RCC 7860 (cell line): ENCODE data around the gene MACF1.
"Not testable (repeated sequence)": the region's sequence is repeated elsewhere in the genome, so short reads cannot be mapped to it uniquely, and the experiment has no call there.

Experiments used
- DNase-seq: peaks from one replicate; pipeline ENCODE4 v3.0.0-alpha.2; 2015; ENCODE audit warnings: low spot score
- FAIRE-seq: peaks from 2 replicates; lab custom pipeline; 2012; peaks lifted over from hg19 to GRCh38; lab: Jason Lieb, UNC

Gene MACF1

DNA sequence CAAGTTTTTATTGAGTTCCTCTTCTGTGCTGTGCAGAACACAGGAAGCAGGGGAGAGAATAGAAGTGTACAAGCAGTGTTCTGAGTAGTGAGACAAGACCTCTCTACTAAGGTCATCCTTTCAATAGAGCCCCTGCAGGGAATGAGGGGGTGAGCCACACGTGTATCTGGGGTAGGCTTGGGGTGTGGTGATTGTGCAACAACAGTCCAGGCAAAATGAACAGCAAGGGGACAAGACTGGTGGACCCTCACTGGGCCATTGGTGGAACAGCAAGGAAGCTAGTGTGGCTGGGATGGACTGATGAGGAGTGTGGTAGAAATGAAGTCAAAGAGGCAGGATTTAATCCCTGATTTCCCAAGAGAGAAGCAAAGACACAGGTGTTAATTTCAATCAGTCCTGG lies 278.8 kb downstream of the MACF1 start:
- DNase-seq (no peak), FAIRE-seq (no peak)

DNA sequence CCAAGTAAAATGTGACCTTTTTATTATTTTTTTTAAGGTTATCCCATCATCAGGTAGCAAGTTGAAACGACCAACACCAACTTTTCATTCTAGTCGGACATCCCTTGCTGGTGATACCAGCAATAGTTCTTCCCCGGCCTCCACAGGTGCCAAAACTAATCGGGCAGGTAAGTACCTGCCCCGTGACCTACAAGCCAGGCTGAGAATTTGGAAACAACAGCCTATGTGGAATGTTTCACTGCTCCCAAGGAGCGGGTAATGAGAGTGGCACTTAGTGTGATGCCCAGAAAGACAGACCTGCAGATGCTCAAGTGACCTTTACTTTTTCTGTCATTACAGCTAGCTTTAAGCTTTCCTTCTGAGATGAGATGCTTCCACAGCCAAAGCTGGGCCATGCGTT lies 280.1 kb downstream of the MACF1 start:
- no peak for DNase-seq
- FAIRE-seq: no peak

DNA sequence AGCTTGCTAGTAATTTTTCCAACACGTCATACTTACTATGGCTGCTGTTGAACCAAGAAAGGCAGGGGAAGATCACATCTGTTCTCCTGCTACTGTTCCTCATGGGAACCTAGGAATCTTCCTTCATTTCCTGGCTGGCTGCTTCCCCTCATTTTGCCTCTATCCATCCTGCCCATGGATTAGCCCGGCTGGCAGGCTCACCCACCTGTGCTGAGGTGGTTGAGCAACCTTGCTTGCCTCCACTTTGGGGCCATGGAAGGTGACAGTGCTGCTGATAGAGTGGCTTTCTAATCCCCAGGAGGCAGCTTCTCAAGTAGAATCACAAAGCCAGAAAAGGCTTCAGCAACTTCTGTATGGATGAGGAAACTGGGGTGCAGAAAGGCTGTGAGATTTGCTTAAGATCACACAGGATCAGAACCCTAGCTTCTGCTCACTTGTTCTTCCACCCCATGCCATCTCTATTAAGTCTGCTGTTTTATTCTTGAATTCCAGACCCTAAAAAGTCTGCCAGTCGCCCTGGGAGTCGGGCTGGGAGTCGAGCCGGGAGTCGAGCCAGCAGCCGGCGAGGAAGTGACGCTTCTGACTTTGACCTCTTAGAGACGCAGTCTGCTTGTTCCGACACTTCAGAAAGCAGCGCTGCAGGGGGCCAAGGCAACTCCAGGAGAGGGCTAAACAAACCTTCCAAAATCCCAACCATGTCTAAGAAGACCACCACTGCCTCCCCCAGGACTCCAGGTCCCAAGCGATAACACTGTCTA lies 280.7 kb downstream of the MACF1 start:
- FAIRE-seq (no peak), DNase-seq (no peak)

DNA sequence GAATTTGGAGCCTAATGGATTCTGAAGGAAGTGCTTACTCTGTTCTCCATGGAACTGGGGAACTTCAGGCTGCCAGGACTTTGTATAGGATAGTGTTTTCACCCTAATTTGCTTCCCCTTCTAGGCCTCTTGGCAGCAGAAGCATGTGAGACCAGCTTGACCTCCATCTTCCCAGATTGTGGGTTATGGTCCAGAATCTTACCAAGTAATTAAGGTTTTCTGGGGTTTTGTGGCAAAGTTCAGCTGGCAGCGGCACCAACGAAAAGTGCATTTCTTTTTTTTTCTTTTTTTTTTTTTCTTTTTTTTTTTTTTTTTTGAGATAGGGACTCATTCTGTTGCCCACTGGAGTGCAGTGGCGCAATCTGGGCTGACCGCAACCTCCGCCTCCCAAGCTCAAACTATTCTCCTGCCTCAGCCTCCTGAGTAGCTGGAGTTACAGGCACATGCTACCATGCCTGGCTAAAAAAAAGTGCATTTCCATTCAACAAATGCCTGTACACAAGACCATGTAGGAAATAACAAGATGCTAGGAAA lies 283.6 kb downstream of the MACF1 start:
- no peak for DNase-seq
- no peak for FAIRE-seq

DNA sequence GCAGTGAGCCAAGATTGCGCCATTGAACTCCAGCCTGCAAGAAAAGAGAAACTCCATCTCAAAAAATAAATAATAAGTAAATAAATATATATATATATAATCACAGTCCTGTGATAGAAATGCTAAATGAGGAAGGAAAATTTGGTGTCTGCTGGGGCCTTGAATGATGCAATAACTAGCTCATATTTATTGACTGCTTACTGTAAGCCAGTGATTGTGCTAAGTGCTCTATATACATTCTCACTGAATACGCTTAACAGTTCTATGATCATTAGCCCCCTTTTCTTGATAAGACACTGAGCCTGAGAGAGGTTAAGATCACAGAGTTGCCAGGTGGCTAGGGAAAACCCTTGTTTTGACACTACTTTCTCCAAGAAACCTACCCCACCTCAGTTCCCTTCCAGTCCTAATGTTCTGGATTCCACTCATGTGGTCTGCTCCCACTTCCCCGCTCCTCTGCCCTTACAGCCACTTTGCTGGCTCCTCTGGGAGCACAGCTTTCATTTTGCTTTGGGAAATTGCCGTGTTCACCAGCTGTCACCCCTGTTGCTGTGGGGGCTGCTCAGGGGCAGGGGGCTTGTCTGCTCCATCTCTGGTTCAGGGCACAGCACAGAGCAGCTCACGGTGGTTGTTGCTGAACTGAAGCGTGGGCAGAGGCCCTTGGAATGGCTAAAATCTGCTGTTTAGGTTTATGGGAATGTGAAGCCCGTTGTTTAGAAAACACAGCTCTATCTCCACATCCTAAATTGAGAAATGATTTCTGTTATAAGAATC lies 284.5 kb downstream of the MACF1 start:
- no peak for FAIRE-seq
- no peak for DNase-seq

DNA sequence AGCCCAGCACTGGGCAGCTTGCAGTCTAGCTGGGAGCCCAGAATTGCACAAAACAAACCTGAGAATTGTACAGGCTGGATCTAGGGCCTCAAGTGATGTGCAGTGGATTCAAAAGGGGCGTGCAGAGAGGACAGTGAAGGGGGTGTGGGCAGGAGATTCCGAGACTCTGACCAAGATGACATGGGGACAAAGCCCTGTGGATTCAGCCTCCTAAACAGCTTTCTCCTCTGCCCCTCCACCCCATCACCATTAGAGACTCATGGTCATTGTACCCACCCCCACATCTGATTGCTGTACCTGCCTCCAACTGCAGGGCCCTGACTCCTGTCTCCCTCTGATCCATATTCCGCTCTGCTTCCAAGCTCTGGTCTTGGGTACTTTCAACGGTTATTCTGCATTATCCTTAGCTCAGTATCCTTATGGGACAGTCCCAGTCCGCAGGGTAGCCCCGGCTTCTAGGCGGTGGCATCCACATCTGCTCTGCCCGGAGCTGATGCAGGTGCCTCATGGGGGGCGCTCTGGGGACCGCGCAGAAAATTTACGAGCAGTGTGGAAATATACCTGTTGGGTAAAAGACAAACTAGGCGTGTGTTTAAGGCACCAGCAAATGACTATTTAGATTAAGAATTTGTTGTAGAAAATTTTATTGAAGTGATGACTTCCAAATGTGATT lies 285.2 kb downstream of the MACF1 start:
- FAIRE-seq (no peak), DNase-seq (no peak)

DNA sequence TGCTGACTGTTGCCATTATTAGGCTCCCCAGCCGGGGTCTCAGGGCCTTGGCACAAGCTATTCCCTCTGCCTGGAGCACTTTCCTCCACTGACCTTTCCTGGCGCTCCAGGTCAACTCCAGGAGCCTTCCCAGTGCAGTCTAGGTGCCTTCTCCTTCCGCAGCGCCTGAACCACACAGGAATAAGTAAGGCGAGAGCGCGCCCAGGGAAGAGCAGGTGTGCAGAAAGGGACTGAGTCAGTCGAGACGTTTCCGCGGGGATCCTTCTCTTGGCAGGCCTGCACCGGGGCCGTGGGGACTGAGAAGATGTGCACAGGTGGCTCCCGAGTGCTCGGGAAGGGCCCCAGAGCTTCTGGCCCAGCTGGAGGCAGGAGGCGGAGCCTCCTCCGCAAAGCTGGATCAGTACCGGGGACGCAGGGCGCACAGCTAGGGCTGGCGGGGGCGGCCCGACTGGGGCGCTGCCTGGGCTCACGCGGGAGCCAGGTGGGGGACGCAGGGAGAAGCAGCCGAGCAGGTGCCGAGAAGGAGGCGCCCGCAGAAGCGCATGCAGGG lies 286.2 kb downstream of the MACF1 start:
- FAIRE-seq: no peak
- DNase-seq: no peak

DNA sequence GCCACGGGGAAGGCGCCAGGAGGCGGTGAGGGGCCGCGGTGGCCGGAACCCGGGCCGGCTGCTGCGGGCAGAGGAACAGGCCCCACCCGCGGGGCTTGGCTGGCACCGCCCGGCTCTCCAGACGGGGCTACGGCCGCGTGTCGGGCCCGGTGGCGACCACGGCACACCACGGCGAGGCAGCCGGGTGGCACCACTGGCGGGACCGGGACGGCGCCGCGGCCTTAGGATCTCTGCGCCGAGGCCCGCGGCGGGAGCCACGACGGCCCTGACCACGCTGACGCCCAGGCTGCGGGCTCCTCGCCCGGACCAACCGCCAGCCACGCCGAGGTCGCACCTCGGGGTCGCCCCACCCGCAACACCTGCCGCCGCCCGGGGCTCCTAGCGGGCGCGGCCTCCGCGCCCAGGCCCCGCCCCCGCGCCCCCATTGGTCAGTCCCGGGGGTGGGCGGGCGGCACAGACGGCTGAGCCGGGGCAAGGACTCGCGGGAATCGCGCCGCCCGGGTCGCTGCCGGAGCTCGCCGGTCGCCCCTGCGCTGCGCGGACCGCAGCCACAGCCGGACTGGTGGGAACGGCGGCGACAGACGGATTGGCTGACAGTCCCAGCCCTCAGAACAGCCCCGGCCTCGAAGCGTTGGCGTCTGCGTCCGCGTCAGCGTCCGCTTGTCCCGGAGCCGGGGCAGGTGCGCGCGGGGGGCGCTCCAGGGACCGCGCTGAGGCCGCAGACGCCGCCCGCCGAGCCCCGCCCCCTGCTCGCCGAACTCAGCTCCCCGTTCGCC lies 286.8 kb downstream of the MACF1 start, which contains the start of gene BMP8A:
Gene BMP8A (plus strand): TSS at position 491 of the 776 bp plus-strand sequence. CDS start 356 bp downstream, outside the sequence.
- FAIRE-seq (no peak), DNase-seq (no peak)

DNA sequence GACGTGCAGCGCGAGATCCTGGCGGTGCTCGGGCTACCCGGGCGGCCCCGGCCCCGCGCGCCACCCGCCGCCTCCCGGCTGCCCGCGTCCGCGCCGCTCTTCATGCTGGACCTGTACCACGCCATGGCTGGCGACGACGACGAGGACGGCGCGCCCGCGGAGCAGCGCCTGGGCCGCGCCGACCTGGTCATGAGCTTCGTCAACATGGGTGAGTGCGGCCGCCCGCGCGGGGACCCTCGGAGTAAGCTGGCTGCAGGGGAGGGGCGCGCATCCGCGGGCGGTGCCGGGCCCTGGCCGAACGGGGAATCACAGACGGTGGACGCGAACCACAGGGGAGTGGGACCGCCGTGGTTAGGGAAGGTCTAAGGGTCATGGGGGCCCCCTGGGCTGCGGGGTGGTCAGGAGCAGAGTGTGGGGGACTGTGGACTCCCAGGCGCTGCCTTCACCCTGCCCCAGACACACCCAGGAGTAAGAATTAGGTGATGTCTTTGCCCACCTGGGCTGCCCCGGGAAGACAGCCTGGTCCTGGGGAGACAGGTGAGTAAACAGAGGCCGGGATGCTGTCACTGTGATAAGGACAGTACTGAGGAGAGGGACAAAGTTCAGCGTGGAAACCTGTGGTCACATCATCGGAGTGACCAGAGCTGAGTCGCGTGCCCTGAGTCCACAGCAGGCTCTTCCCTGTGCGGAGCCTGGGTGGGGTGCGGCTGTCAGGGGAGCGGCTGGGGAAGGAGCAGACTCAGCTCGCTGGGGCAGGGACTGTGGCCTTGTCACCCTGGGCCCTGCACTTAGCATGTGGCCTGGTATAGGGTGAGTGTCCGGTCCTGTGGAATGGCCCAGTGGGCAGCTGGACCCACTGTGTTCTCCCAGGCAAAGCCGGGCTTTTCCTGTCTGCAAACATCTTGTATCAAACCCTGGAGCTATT lies 287.9 kb downstream of the MACF1 start:
- not testable (repeated sequence) for DNase-seq, FAIRE-seq

DNA sequence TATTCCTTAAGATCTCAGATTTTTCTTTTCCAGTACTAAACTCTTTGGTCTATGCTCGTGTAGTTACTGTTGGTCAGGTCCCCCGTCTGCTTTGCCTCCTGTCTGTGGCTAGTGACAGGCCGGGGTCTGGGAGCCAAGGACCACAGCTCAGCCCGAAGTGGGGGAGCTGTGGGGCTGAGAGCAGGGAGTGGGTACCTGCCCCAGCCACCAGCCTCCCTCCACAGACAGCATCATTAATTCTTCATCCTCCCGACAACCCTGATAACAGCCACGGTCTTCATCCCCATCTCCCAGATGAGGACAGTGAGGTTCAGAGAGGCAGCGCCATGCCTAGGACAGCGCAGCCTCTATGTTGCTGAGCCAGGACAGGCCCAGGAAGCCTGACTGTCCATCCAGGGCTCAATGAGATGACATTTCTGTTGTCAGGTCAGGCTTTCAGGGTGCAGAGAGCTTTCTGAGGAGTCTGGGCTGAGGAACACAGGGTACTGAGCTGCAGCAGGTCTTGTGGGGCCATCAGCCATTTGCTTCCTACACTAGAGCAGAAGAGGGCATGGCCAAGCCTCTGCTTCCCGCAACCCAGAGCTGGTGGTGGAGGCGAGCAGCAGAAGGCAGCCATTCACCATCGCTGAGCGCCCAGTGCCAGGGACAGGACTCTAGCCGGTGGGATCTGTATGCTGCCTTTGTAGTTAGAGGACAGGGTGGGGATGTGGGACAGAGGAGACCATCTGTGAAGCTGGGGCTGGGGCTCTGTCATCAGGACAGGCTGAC lies 288.7 kb downstream of the MACF1 start:
- not testable (repeated sequence) for FAIRE-seq, DNase-seq

DNA sequence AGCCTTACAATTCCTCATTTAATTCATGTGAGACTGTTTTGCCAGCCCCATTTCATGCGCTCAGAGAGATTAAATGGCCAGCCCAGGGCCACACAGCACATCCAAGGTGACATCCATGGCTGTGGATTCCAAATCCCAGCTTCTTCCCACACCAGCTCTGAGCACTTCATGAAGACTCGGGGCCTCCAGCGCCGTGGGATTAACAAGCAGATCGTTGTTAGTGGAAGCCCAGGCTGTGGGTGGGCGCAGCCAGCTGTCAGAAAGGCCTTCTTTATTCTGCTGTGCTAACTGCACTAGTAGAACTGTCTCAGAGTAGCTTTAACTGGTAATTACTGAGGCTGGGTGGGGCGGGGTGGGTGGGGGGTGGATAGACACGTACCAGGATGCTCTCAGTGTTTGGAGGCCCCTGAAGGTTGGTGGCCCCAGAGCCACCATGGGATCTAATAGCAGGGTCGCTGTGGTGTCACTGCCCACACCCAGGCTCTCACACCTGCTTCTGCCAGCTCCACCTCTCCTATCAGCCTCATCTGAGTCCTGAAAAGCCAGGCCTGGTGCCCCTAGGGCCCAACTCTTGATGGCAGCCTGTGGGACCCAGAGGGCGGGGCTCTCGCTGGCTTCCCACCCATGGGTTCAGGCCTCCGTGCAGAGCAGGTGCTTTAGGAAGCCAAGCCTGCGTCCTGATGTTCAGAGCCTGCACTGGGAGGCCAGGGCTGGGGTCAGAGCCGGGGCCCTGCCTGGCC lies 290.3 kb downstream of the MACF1 start:
- DNase-seq (no peak), FAIRE-seq (no peak)

DNA sequence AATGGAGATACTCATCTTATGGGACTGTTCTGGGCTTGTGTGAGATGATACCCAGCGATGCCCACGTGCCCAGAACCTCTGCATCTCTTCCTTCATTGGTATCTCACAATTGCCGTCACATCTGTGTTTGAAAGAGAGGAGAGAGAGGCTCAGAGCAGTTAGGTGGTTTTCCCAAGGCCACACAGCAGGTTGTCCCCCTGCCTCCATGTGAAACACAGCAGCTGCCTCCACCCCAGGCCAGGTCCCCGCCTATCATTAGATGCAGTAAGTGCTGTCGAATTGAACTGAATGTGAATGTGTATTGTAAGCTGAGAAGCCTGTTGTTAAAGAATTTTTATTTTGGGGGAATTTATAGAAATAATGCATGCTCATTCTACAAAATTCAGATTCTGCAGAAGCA lies 292.0 kb downstream of the MACF1 start:
- not testable (repeated sequence) for DNase-seq, FAIRE-seq

DNA sequence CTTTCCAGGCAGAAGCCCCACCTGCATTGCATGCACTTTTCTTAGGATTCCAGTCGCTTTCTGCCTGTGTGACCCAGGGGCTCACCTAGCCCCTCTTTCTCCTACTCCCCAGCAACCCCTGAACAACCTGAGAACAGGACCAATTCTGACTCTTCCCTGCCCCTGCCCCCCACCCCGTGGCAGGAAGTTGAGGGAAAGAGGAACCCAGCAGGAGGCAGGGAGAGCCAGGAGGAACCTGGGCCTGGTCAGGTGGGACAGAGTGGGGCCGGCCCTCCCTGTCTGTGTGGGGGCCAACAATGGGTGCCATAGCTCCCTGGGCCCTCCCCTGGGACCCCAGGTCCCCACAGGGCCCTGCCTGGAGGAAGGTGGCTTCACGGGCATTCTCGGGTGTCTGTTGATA lies 293.1 kb downstream of the MACF1 start:
- FAIRE-seq (no peak), DNase-seq (no peak)

DNA sequence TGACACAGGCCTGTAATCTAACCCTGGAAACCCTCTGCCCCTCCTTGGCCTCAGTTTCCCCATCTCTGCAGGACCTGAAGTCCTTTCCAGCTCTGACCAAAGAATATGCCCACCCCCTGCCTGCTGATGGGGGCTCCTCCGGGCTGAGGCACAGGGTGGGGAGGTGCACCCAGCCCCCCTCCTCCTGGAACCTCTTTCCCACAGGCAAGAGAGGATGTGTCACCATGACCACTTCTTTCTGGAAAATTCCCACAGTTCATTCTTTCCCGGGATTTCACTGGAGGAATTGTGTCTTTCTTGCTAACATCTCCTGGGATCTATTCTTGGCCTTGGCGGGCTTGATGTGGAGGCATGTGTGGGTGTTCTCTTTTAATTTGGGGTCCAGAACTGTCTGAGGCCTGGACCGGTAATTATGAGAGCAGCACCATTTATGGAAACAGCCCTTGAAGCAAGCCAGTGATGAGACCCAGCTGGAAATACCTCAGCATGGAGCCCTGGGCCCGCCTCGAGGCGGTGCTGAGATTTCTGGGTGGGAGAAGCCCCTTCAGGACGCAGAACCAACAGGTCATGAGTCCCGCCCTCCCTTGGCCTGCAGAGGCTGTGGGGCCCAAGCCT lies 293.7 kb downstream of the MACF1 start:
- not testable (repeated sequence) for DNase-seq, FAIRE-seq

DNA sequence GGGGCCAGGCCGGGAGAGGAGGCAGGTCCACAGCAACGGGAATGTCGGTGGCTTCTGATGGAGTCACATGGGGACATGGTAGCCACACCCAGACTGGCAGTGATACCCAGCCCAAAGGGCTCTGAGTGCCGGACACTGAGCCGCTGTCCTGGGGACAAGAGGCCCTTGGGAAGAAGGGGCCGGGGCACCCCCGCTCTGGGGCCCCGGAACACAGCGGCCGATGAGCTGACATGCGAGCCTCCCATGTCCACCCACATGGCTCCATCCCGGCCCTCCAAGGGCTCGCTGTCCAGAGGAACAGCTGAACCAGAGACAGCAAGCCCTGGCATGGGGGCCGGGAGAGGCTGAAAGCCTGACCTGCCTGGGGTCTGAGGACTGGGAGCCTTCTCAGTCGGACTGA lies 294.3 kb downstream of the MACF1 start:
- FAIRE-seq, DNase-seq: not testable (repeated sequence)

DNA sequence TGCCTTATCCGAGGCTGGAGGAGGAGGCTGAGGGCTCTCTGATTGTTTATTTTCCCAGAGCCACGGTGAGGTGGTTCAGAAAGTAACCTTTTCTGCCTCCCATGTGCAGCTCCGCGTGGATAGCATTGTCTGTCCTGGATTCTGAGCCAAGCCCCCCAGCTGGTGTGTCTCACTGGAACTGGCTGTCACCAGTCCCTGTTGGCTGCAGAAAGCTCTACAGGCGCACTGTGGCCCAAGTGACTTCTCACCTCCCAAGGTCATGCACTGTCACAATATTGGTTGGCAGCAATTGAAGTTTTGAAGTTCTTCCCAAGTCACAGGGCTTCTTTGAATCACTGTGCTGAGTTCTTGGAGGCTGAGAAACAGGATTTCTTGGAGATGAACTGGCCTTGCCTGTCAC lies 295.2 kb downstream of the MACF1 start:
- no peak for FAIRE-seq

DNA sequence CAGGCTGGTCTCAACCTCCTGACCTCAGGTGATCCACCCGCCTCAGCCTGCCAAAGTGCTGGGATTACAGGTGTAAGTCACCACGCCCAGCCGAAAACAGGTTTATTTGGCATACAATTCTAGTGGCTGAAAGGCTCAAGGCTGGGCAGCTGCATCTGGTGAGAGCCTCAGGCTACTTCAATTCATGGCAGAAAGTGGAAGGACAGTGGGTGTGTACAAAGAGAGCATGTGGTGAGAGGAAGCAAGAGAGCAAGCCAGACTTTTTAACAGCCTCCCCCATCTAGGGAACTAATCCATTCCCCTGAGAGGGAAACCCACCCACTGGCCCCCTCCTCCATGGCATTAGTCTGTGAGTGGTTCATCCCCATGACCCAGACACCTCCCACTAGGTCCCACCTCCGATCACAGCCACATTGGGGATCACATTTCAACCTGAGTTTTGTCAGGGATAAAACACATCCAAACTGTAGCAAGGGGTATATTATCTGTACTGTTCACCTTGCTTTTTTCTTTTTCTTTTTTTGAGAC lies 296.4 kb downstream of the MACF1 start:
- DNase-seq (no peak), FAIRE-seq (no peak)

More for the DNA sequence above, 295.2 kb downstream of the MACF1 start:
- no peak for DNase-seq
